ENCODE results near the gene C14orf132.

The C14orf132 gene

DNA sequence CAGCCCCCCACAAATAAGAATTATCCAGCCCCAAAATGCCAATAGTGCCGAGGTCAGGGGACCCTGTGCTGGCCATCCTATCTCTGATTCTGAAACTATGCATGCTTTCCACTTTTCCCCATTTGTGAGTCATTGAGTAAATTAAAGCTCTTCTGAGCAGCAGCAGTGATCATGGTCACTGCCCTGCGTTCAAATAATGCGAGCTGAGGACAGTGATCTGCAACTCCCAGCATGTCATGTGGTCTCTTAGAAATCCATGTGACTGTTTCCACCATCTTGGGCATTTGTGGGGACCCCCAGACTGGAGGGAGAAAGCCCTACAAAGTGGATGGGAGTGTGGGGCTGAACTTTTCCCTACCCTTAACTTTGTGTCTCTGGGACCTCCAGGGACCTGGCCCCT, 53.8 kb downstream of the C14orf132 start:
- ATAC-seq: no peak
- TF ChIP-seq ZNF70 (CRISPR knock-in tag; IDR thresholded peaks at IDR 0.05) (no peak), TOX (CRISPR knock-in tag; IDR thresholded peaks at IDR 0.05; ENCODE audit: borderline replicate concordance) (no peak), CSDC2 (CRISPR knock-in tag; IDR thresholded peaks at IDR 0.05) (no peak), ZFP30 (CRISPR knock-in tag; IDR thresholded peaks at IDR 0.05) (no peak), SNAI2 (CRISPR knock-in tag; IDR thresholded peaks at IDR 0.05) (no peak), TCF4 (CRISPR knock-in tag; IDR thresholded peaks at IDR 0.05; ENCODE audit: borderline replicate concordance) (no peak), PPARA (CRISPR knock-in tag; IDR thresholded peaks at IDR 0.05; ENCODE audit: borderline replicate concordance) (no peak), ZFP3 (CRISPR knock-in tag; IDR thresholded peaks at IDR 0.05) (no peak), GLIS3 (CRISPR knock-in tag; IDR thresholded peaks at IDR 0.05) (no peak), BACH2 (CRISPR knock-in tag; IDR thresholded peaks at IDR 0.05; ENCODE audit: borderline replicate concordance) (no peak)
- TF ChIP-seq, protein P1, sequence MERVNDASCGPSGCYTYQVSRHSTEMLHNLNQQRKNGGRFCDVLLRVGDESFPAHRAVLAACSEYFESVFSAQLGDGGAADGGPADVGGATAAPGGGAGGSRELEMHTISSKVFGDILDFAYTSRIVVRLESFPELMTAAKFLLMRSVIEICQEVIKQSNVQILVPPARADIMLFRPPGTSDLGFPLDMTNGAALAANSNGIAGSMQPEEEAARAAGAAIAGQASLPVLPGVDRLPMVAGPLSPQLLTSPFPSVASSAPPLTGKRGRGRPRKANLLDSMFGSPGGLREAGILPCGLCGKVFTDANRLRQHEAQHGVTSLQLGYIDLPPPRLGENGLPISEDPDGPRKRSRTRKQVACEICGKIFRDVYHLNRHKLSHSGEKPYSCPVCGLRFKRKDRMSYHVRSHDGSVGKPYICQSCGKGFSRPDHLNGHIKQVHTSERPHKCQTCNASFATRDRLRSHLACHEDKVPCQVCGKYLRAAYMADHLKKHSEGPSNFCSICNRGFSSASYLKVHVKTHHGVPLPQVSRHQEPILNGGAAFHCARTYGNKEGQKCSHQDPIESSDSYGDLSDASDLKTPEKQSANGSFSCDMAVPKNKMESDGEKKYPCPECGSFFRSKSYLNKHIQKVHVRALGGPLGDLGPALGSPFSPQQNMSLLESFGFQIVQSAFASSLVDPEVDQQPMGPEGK (CRISPR knock-in tag; IDR thresholded peaks at IDR 0.05; ENCODE audit: borderline replicate concordance): no peak
- TF ChIP-seq, protein P2, sequence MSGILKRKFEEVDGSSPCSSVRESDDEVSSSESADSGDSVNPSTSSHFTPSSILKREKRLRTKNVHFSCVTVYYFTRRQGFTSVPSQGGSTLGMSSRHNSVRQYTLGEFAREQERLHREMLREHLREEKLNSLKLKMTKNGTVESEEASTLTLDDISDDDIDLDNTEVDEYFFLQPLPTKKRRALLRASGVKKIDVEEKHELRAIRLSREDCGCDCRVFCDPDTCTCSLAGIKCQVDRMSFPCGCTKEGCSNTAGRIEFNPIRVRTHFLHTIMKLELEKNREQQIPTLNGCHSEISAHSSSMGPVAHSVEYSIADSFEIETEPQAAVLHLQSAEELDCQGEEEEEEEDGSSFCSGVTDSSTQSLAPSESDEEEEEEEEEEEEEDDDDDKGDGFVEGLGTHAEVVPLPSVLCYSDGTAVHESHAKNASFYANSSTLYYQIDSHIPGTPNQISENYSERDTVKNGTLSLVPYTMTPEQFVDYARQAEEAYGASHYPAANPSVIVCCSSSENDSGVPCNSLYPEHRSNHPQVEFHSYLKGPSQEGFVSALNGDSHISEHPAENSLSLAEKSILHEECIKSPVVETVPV (CRISPR knock-in tag; IDR thresholded peaks at IDR 0.05): no peak

DNA sequence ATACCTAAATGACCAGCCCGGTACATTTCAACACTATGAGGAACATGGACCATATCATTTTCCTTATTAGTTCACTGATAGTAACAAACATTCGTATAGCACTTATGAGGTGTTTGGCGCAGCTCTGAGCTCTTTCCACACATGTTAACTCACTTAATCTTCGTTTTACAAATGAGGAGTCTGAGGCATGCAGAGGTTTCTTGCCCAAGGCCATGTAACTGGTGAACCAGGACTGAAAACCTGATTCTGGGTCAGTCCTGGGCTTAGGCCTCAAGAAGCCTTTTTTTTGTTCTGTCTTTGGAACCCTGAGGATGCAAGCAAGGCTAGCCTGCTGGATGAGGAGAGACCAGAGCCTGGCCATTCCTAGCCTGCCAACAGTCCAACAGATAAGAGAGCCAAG, 55.0 kb downstream of the C14orf132 start:
- TF ChIP-seq ZNF565 (CRISPR knock-in tag; conservative IDR thresholded peaks at IDR 0.05; ENCODE audit: low read depth) (no peak), ZNF8 (CRISPR knock-in tag; IDR thresholded peaks at IDR 0.05) (no peak), PPARA (CRISPR knock-in tag; IDR thresholded peaks at IDR 0.05; ENCODE audit: borderline replicate concordance) (no peak), CSDC2 (CRISPR knock-in tag; IDR thresholded peaks at IDR 0.05) (no peak), ARNTL (CRISPR knock-in tag; IDR thresholded peaks at IDR 0.05; ENCODE audit: borderline replicate concordance, low read depth) (no peak), TCF4 (CRISPR knock-in tag; IDR thresholded peaks at IDR 0.05; ENCODE audit: borderline replicate concordance) (no peak)
- TF ChIP-seq, protein P2 (CRISPR knock-in tag; IDR thresholded peaks at IDR 0.05): no peak

DNA sequence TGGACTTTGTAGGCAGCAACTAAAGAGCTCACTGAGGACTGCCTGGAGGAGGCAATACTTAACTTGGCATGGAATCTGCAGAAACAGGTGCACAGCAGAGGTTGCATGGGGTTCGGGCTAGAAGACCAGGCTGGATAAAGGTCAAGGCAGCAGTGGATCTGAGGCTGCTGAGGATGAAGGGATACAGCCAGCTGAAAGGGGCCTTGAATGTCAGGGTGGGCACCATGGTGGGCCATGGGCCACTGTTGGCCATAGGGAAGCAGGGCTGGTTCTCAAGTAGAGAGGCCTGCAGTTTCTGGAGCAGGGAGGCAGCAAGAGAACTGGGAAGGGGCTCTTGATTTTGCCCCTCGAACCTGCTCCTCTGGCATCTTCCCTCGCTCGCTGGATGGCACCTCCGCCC, 55.5 kb downstream of the C14orf132 start:
- no peak for ATAC-seq

More for the DNA sequence above, 55.0 kb downstream of the C14orf132 start:
- ATAC-seq: no peak

DNA sequence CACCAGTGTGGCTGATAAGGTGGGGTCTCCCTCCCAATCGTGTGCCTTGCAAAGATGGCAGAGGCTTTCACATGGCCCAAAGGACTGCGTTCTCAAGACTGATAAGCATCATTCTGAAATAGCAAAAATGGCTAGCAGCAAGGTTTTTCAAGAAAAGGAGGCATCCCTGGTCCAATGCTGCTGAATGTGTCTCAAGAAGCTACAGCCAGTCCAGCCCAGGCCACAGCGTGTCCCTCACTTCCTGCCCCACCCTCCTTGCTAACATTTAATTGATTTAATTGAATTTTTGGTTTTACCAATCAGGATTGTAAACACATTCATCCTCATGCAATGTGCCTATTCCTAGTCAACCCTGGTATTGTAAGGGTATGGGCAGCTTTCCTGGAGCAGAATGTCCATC, 55.9 kb downstream of the C14orf132 start:
- no peak for ATAC-seq
- TF ChIP-seq SNAI2 (CRISPR knock-in tag; IDR thresholded peaks at IDR 0.05) (no peak), ZNF8 (CRISPR knock-in tag; IDR thresholded peaks at IDR 0.05) (no peak), BACH2 (CRISPR knock-in tag; IDR thresholded peaks at IDR 0.05; ENCODE audit: borderline replicate concordance) (no peak), CSDC2 (CRISPR knock-in tag; IDR thresholded peaks at IDR 0.05) (no peak), ZFP30 (CRISPR knock-in tag; IDR thresholded peaks at IDR 0.05) (no peak), ARNTL (CRISPR knock-in tag; IDR thresholded peaks at IDR 0.05; ENCODE audit: borderline replicate concordance, low read depth) (no peak), ISL1 (CRISPR knock-in tag; IDR thresholded peaks at IDR 0.05) (no peak), RARB (CRISPR knock-in tag; IDR thresholded peaks at IDR 0.05) (no peak)
- TF ChIP-seq, protein P3, sequence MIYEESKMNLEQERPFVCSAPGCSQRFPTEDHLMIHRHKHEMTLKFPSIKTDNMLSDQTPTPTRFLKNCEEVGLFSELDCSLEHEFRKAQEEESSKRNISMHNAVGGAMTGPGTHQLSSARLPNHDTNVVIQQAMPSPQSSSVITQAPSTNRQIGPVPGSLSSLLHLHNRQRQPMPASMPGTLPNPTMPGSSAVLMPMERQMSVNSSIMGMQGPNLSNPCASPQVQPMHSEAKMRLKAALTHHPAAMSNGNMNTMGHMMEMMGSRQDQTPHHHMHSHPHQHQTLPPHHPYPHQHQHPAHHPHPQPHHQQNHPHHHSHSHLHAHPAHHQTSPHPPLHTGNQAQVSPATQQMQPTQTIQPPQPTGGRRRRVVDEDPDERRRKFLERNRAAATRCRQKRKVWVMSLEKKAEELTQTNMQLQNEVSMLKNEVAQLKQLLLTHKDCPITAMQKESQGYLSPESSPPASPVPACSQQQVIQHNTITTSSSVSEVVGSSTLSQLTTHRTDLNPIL (CRISPR knock-in tag; IDR thresholded peaks at IDR 0.05; ENCODE audit: low read depth): no peak
- TF ChIP-seq, protein P2 (CRISPR knock-in tag; IDR thresholded peaks at IDR 0.05): no peak
- TF ChIP-seq, protein P4, sequence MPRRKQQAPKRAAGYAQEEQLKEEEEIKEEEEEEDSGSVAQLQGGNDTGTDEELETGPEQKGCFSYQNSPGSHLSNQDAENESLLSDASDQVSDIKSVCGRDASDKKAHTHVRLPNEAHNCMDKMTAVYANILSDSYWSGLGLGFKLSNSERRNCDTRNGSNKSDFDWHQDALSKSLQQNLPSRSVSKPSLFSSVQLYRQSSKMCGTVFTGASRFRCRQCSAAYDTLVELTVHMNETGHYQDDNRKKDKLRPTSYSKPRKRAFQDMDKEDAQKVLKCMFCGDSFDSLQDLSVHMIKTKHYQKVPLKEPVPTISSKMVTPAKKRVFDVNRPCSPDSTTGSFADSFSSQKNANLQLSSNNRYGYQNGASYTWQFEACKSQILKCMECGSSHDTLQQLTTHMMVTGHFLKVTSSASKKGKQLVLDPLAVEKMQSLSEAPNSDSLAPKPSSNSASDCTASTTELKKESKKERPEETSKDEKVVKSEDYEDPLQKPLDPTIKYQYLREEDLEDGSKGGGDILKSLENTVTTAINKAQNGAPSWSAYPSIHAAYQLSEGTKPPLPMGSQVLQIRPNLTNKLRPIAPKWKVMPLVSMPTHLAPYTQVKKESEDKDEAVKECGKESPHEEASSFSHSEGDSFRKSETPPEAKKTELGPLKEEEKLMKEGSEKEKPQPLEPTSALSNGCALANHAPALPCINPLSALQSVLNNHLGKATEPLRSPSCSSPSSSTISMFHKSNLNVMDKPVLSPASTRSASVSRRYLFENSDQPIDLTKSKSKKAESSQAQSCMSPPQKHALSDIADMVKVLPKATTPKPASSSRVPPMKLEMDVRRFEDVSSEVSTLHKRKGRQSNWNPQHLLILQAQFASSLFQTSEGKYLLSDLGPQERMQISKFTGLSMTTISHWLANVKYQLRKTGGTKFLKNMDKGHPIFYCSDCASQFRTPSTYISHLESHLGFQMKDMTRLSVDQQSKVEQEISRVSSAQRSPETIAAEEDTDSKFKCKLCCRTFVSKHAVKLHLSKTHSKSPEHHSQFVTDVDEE (CRISPR knock-in tag; IDR thresholded peaks at IDR 0.05): no peak

More for the DNA sequence above, 55.5 kb downstream of the C14orf132 start:
- TF ChIP-seq ZNF565 (CRISPR knock-in tag; conservative IDR thresholded peaks at IDR 0.05; ENCODE audit: low read depth) (no peak), ISL1 (CRISPR knock-in tag; IDR thresholded peaks at IDR 0.05) (no peak), TOX (CRISPR knock-in tag; IDR thresholded peaks at IDR 0.05; ENCODE audit: borderline replicate concordance) (no peak), ESRRG (CRISPR knock-in tag; IDR thresholded peaks at IDR 0.05) (no peak), BACH2 (CRISPR knock-in tag; IDR thresholded peaks at IDR 0.05; ENCODE audit: borderline replicate concordance) (no peak), RARB (CRISPR knock-in tag; IDR thresholded peaks at IDR 0.05) (no peak), PPARA (CRISPR knock-in tag; IDR thresholded peaks at IDR 0.05; ENCODE audit: borderline replicate concordance) (no peak), ARNTL (CRISPR knock-in tag; IDR thresholded peaks at IDR 0.05; ENCODE audit: borderline replicate concordance, low read depth) (no peak)
- TF ChIP-seq, protein P1 (CRISPR knock-in tag; IDR thresholded peaks at IDR 0.05; ENCODE audit: borderline replicate concordance): no peak

All from SK-N-SH treated with all-trans-retinoic acid at 6 μM for 48 hours (cell line).